KBM-7 (cell line): ENCODE results near the gene SLC6A8.

Source experiments
- DNase-seq: peaks from one replicate; pipeline ENCODE4 v3.0.0-alpha.2; 2015
- in situ Hi-C: fragments of 300-500 bp; cut with MboI; formaldehyde crosslinking; loops from 2 replicates; pipeline ENCODE4 v1.14.3; 2020; ENCODE audit warnings: low sequenced_read_pairs, low pct_unique_long_range_greater_than_20kb, mixed read lengths

The SLC6A8 gene

GRCh38 chrX:153687121-153688039 is at the start of gene SLC6A8:
Gene SLC6A8, plus strand, starts transcription at chrX:153687926. Its CDS starts 649 bp downstream, at chrX:153688575.
- peak; percentile 58 for DNase-seq
- in situ Hi-C loops: no loop called here

GRCh38 chrX:153638041-153638371 is 49.7 kb upstream of the SLC6A8 start:
- in situ Hi-C loops: no loop called here

GRCh38 chrX:153638436-153639176 is 49.1 kb upstream of the SLC6A8 start:
- no peak for DNase-seq
- in situ Hi-C loops: no loop called here

More at GRCh38 chrX:153638041-153638371, 49.7 kb upstream of the SLC6A8 start:
- DNase-seq: no peak

- DNase-seq: no peak
- in situ Hi-C loops: no loop called here
These were observed 48.3 kb upstream of the SLC6A8 start for GRCh38 chrX:153639177-153640044.

GRCh38 chrX:153640045-153640686 is 47.6 kb upstream of the SLC6A8 start:
- in situ Hi-C loops: no loop called here
- DNase-seq: no peak

GRCh38 chrX:153640736-153641575 is 46.8 kb upstream of the SLC6A8 start:
- DNase-seq: no peak
- in situ Hi-C loops: no loop called here

- DNase-seq: peak; percentile 7
- in situ Hi-C loops: no loop called here
These were observed 46.1 kb upstream of the SLC6A8 start for GRCh38 chrX:153641627-153642026.

- DNase-seq: peak; percentile 49
- in situ Hi-C loops: no loop called here
These were observed 45.6 kb upstream of the SLC6A8 start for GRCh38 chrX:153642051-153642654.

- DNase-seq: no peak
- in situ Hi-C loops: no loop called here
These were observed 44.9 kb upstream of the SLC6A8 start for GRCh38 chrX:153642655-153643430.

- in situ Hi-C loops: no loop called here
- peak; percentile 62 for DNase-seq
These were observed 44.0 kb upstream of the SLC6A8 start for GRCh38 chrX:153643431-153644351.

- in situ Hi-C loops: no loop called here
- peak; percentile 21 for DNase-seq
These were observed 43.2 kb upstream of the SLC6A8 start for GRCh38 chrX:153644356-153645125.

GRCh38 chrX:153645151-153645550 is 42.6 kb upstream of the SLC6A8 start:
- in situ Hi-C loops: no loop called here
- no peak for DNase-seq

GRCh38 chrX:153645921-153646488 is 41.7 kb upstream of the SLC6A8 start:
- no peak for DNase-seq
- in situ Hi-C loops: no loop called here

GRCh38 chrX:153646620-153647373 is 40.9 kb upstream of the SLC6A8 start, which contains the start of gene DUSP9:
Gene DUSP9, plus strand, starts transcription at chrX:153647203. Its CDS starts 751 bp downstream, at chrX:153647954.
- in situ Hi-C loops: no loop called here
- DNase-seq: peak; percentile 70
